ENCODE results near the gene FETUB. TPM values are rescaled to one million over a fixed set of nuclear protein-coding genes. Genes with fewer than 3 reads are reported as not detected.
"Not testable (repeated sequence)": the region's sequence is repeated elsewhere in the genome, so short reads cannot be mapped to it uniquely, and the experiment has no call there.

FETUB gene
- total and polyA plus RNA-seq, 2 of the 8 experiments (the other 6 are each of a cell fraction or from before 2014, with no cell fraction given), result 0.15 TPM; not detected in 1

DNA sequence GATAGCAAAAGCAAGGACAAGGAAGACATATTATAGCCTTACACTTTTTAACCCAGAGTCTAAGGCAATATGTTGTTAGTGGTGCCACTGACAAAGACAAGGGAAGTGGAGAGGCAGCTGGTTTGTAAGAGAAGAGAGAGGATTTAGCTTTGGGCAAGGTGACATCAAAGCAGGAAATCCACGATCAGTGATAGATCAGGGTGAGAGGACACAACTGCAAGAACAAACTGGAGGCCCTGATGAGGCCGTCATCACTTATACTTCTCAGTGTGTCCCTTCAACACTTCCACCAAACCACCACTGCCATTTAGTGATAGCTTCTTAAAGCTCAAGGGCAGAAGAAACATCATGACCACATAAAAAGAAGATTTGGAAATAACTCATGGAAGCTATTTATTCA, 46.3 kb downstream of the FETUB start:
- H3K36me3 ChIP-seq (ENCODE audit: control insufficient read depth in 2 of 4, insufficient read depth in 4 of 4, low read length in 3 of 4); H3K18ac ChIP-seq (ENCODE audit: extremely low read depth, low read length); H3K4me1 ChIP-seq (replicated peaks in 1 of 4; ENCODE audit: control insufficient read depth in 3 of 4, insufficient read depth in 4 of 4, low read length in 3 of 4); H3K27me3 ChIP-seq (replicated peaks in 1 of 4; ENCODE audit: control insufficient read depth in 3 of 4, extremely low read depth in 1 of 4, insufficient read depth in 3 of 4, low read length in 3 of 4); POLR2A ChIA-PET (ENCODE audit: partially characterized antibody); H4K5ac ChIP-seq (ENCODE audit: insufficient read length, low read depth, low read length); H2BK120ac ChIP-seq (replicated peaks; ENCODE audit: low read depth, low read length); H3K56ac ChIP-seq (replicated peaks; ENCODE audit: insufficient read length, low read depth, low read length); H2BK12ac ChIP-seq (ENCODE audit: low read depth, low read length); H4K8ac ChIP-seq (ENCODE audit: extremely low read depth, insufficient read depth, low read length); H3K23ac ChIP-seq (ENCODE audit: insufficient read length); H3K27ac ChIP-seq (ENCODE audit: low read depth, low read length); H3K4me2 ChIP-seq (ENCODE audit: insufficient read depth in 1 of 2, low read depth in 2 of 2, low read length in 2 of 2); DNase-seq (ENCODE audit: low read depth in 1 of 2, low spot score in 2 of 2); FAIRE-seq; H3K79me1 ChIP-seq (ENCODE audit: low read depth, low read length); H3K4me3 ChIP-seq (ENCODE audit: extremely low read depth in 1 of 4, insufficient read depth in 2 of 4, low read depth in 3 of 4, low read length in 4 of 4); H4K20me1 ChIP-seq (replicated peaks in 1 of 2; ENCODE audit: control insufficient read depth in 1 of 2, insufficient read depth in 2 of 2, low read length in 2 of 2); H3K14ac ChIP-seq (ENCODE audit: insufficient read length); H2BK20ac ChIP-seq (ENCODE audit: low read length); H2BK15ac ChIP-seq (ENCODE audit: low read length); H2BK5ac ChIP-seq (ENCODE audit: low read depth, low read length); H3K4ac ChIP-seq (replicated peaks; ENCODE audit: insufficient read length, low read depth, low read length); H3K79me2 ChIP-seq (ENCODE audit: control insufficient read depth in 1 of 2, insufficient read depth in 2 of 2, low read length in 2 of 2); H4K91ac ChIP-seq (replicated peaks; ENCODE audit: insufficient read length, low read length); H2AK5ac ChIP-seq (ENCODE audit: low read depth, low read length); H2AFZ ChIP-seq (ENCODE audit: low read length); H3K23me2 ChIP-seq (ENCODE audit: low read depth, low read length); H3K9ac ChIP-seq (replicated peaks in 1 of 4; ENCODE audit: extremely low read depth in 1 of 4, low read depth in 3 of 4, low read length in 3 of 4): not testable (repeated sequence)
- H3K9me3 ChIP-seq (ENCODE audit: insufficient read depth in 2 of 2, low read depth in 1 of 2, low read length in 1 of 2), result peaks cover 6 to 12% of the 10 kb centered on the region in 2 experiments; a peak in 2 of 4 replicates
- WGBS, 2 experiments (ENCODE audit: extremely low coverage in 1 of 2, insufficient coverage in 1 of 2, insufficient read length in 1 of 2, insufficient replicate concordance in 2 of 2, low coverage in 1 of 2, low lambda C conversion rate in 2 of 2, missing lambda C conversion rate in 1 of 2), result 96% methylated on average over 2 of the region's 2 CpGs; no CpG with 5 or more reads in 1 of the 2 experiments
- CTCF ChIA-PET (ENCODE audit: partially characterized antibody), result interaction anchor here (0.9 kb wide), 1 partner anchor 69 kb away, joined by 3 read pairs; no protein-coding TSS in a partner anchor
